Endothelial cell of umbilical vein (primary cell): ENCODE measurements around the gene ETV4.

ENCODE experiments used
- CTCF ChIP-seq, 2 donors: IDR thresholded peaks; 1 replicate in 1 of 2; 2 replicates in 1 of 2; pipeline ENCODE4 v1.5.1; 2011; ENCODE audit warnings: low read length in 2 of 2, mild to moderate bottlenecking in 2 of 2, moderate library complexity in 2 of 2, control low read depth in 1 of 2, inconsistent platforms in 1 of 2, low read depth in 1 of 2; ENCODE audit not compliant: insufficient read depth in 1 of 2; ENCODE audit errors: extremely low read depth in 1 of 2
- EZH2 ChIP-seq: IDR thresholded peaks from 2 replicates; pipeline ENCODE4 v1.6.1; 2012; ENCODE audit warnings: borderline replicate concordance, low read depth, mild to moderate bottlenecking, moderate library complexity, low read length, inconsistent platforms; ENCODE audit not compliant: severe bottlenecking
- GATA2 ChIP-seq: IDR thresholded peaks from 2 replicates; pipeline ENCODE4 v1.7.0; 2011; ENCODE audit warnings: low read depth, mild to moderate bottlenecking, moderate library complexity, mixed read lengths, low read length; ENCODE audit not compliant: insufficient read length, insufficient read depth
- MAX ChIP-seq: IDR thresholded peaks from 2 replicates; pipeline ENCODE4 v1.6.1; 2011; ENCODE audit not compliant: insufficient read depth, insufficient read length
- POLR2A ChIP-seq: IDR thresholded peaks from 2 replicates; pipeline ENCODE4 v1.6.1; 2012; ENCODE audit warnings: low read depth, mild to moderate bottlenecking, control low read depth, low read length
- POLR2AphosphoS5 ChIP-seq: IDR thresholded peaks from 2 replicates; pipeline ENCODE4 v1.6.1; 2012; ENCODE audit warnings: low read depth, mild to moderate bottlenecking, control low read depth, low read length, moderate library complexity; ENCODE audit not compliant: insufficient read depth

- TF ChIP-seq CTCF (IDR thresholded peaks at IDR 0.05; ENCODE audit: extremely low read depth in 1 of 2, insufficient read depth in 1 of 2, low read depth in 1 of 2, low read length in 2 of 2) (no peak), MAX (no peak), GATA2 (no peak), EZH2 (no peak), POLR2A (no peak), POLR2AphosphoS5 (no peak)
Measured at GRCh38 chr17:43528319-43528987, 17.7 kb downstream of the ETV4 start.
